Measurements from ENCODE around the gene SNW1.

- no peak for TF ChIP-seq CTCF (IDR thresholded peaks at IDR 0.05)
- no peak for TF ChIP-seq REST (IDR thresholded peaks at IDR 0.05; ENCODE audit: insufficient read depth in 1 of 2, low read depth in 2 of 2, low read length in 1 of 2)
- TF ChIP-seq TCF7L2 (IDR thresholded peaks at IDR 0.05; ENCODE audit: low read depth, low read length), result no peak
- TF ChIP-seq POLR2AphosphoS5 (IDR thresholded peaks at IDR 0.05; ENCODE audit: low read depth, low read length), result peak; percentile 76; the same call in 1 of the 2 replicates
These were observed at the start of gene SNW1 for GRCh38 chr14:77760381-77761204.

All from Panc1 (cell line).